GM19328 (cell line): ENCODE data around the gene CPNE7.
"Not testable (repeated sequence)": the region's sequence is repeated elsewhere in the genome, so short reads cannot be mapped to it uniquely, and the experiment has no call there.

Experiments
- ATAC-seq: cut with Tn5 transposase; IDR thresholded peaks from one replicate; pipeline ENCODE4 v1.9.1; 2021; ENCODE audit warnings: mild to moderate bottlenecking, moderate library complexity; ENCODE audit not compliant: unreplicated experiment

Gene CPNE7

GRCh38 chr16:89582614-89583196, 7.1 kb downstream of the CPNE7 start:
- no peak for ATAC-seq

GRCh38 chr16:89583197-89583894, 7.8 kb downstream of the CPNE7 start:
- ATAC-seq, result no peak

- no peak for ATAC-seq
Observed at GRCh38 chr16:89583895-89584644, 8.5 kb downstream of the CPNE7 start.

GRCh38 chr16:89584768-89585549, 9.4 kb downstream of the CPNE7 start:
- no peak for ATAC-seq

GRCh38 chr16:89586218-89586617, 10.7 kb downstream of the CPNE7 start:
- ATAC-seq, result no peak

- ATAC-seq, result no peak
Observed at GRCh38 chr16:89586853-89587252, 11.3 kb downstream of the CPNE7 start.

GRCh38 chr16:89587676-89588075, 12.1 kb downstream of the CPNE7 start:
- not testable (repeated sequence) for ATAC-seq

- ATAC-seq, result no peak
Observed at GRCh38 chr16:89588413-89589109, 13.0 kb downstream of the CPNE7 start.

GRCh38 chr16:89589241-89589926, 13.8 kb downstream of the CPNE7 start:
- no peak for ATAC-seq

- no peak for ATAC-seq
Observed at GRCh38 chr16:89593841-89594240, 18.3 kb downstream of the CPNE7 start.

GRCh38 chr16:89595330-89596060, 19.9 kb downstream of the CPNE7 start:
- no peak for ATAC-seq

- ATAC-seq, result no peak
Observed at GRCh38 chr16:89596061-89596689, 20.6 kb downstream of the CPNE7 start.

GRCh38 chr16:89596957-89597649, 21.5 kb downstream of the CPNE7 start:
- ATAC-seq, result no peak

- ATAC-seq, result no peak
Observed at GRCh38 chr16:89598199-89598598, 22.6 kb downstream of the CPNE7 start.

GRCh38 chr16:89599451-89599858, 23.9 kb downstream of the CPNE7 start:
- ATAC-seq, result no peak

GRCh38 chr16:89599902-89600301, 24.3 kb downstream of the CPNE7 start:
- ATAC-seq, result no peak

- no peak for ATAC-seq
Observed at GRCh38 chr16:89600427-89600826, 24.9 kb downstream of the CPNE7 start.

GRCh38 chr16:89600956-89601355, 25.4 kb downstream of the CPNE7 start:
- no peak for ATAC-seq
